Activated T-helper 1 cell treated with Interleukin-2 at 50 U/mL for 16 hours (primary cell): ENCODE data around the gene LEUTX.
"Not testable (repeated sequence)": the region's sequence is repeated elsewhere in the genome, so short reads cannot be mapped to it uniquely, and the experiment has no call there.

Source experiments
- DNase-seq: peaks from one replicate; pipeline ENCODE4 v3.0.0-alpha.2; 2020; ENCODE audit warnings: low read depth

LEUTX gene

DNA sequence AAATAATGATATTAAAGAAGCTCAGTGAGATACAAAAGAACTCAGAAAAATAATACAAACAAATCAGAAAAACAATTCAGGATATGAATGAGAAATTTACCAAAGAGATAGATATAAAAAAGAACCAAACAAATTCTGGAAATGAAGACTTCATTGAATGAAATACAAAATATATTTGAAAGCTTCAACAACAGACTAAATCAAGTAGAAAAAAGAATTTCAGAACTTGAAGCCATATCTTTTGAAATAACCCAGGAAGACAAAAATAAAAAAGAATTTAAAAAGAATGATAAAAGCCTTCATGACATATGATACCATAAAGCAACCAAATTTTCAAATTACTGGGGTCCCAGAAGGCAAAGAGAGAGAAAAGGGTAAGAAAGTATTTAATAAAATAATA, 9.6 kb downstream of the LEUTX start:
- DNase-seq = no peak

- peak; percentile 50 for DNase-seq
Observed at GRCh38 chr19:39792999-39793546, 14.4 kb downstream of the LEUTX start.

GRCh38 chr19:39795001-39795400, 16.3 kb downstream of the LEUTX start:
- DNase-seq = no peak

DNA sequence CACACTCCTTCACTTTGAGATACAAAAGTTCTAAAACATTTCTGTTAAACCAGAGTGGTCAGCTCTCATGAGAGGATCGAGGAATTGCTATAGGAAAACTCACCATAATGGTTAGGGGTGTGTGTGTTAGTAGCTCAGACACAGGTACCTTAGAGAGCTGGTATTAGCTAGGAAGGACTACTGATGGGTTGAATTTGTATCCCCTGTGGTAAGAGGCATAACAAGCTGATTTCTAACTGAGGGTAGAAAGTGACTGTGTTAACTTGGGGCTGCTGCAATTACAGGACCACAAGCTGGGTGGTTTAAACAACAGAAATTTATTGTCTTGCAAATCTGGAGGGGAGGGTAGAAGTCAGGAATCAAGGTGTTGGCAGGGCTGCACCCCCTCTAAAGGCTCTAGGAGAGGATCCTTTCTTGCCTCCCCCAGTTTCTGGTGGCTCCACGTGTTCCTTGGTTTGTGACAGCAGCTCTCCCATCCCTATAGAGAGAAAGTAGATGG, 17.4 kb downstream of the LEUTX start:
- no peak for DNase-seq

- no peak for DNase-seq
Observed at GRCh38 chr19:39797083-39797482, 18.4 kb downstream of the LEUTX start.

DNA sequence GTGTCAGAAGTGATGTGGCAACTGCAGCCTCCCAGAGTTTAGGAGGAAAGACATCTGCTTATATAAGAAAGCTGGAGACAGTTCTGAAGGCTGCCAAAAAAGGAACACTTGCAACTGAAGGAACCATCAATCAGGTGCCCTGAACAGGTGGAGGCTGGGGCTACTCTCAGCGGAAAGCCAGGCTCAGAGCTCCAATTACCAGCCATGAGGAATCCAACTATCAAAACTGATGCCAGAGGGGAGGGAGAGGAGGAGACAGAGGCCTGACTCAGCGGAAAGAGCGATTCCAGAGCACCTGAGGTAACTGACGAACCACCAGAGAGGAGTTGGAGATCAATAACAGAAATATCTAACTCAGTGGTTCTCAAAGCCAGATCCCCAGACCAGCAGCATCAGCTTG, 24.3 kb downstream of the LEUTX start:
- DNase-seq = no peak

GRCh38 chr19:39805104-39805503, 26.4 kb downstream of the LEUTX start:
- no peak for DNase-seq

DNA sequence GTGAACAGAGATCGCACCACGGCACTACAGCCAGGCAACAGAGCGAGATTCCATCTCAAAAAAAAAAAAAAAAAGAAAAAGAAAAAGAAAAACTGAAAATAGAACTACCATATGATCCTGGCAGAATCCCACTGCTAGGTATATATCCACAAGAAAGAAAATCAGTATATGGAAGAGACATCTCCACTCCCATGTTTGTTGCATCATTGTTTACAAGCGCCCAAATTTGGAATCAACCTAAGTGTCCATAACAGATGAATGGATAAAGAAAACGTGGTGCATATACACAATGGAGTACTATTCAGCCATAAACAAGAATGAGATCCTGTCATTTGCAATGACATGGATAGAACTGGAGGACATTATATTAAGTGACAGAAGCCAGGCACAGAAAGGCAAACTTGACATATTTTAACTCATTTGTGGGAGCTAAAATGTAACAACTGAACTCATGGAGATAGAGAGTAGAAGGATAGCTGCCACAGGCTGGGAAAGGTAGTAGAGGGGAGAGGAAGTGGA, 29.3 kb downstream of the LEUTX start:
- no peak for DNase-seq

GRCh38 chr19:39808688-39809087, 30.0 kb downstream of the LEUTX start:
- DNase-seq = not testable (repeated sequence)

DNA sequence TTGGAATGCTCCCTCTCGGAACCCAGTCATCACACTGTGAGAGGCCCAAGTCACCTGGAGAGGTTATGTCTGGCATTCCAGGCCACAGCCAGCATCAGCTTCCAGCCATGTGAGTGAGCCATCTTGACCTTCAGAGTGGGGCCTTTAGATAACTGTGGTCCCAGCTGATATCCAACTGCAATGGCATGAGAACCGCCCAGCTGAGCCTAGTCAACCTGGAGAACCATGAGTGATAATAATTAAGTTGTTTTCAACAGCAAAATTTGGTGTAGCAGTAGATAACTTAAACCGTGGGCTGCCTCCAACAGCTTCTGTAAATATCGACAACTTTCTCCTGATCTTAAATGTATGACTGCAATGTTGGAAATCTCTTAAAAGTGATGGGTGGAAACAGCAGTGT, 30.7 kb downstream of the LEUTX start:
- DNase-seq = no peak

GRCh38 chr19:39810424-39810823, 31.8 kb downstream of the LEUTX start:
- no peak for DNase-seq

- no peak for DNase-seq
Observed at GRCh38 chr19:39811064-39811463, 32.4 kb downstream of the LEUTX start.

GRCh38 chr19:39813264-39813993, 34.8 kb downstream of the LEUTX start:
- no peak for DNase-seq

GRCh38 chr19:39814111-39814510, 35.5 kb downstream of the LEUTX start:
- not testable (repeated sequence) for DNase-seq

DNA sequence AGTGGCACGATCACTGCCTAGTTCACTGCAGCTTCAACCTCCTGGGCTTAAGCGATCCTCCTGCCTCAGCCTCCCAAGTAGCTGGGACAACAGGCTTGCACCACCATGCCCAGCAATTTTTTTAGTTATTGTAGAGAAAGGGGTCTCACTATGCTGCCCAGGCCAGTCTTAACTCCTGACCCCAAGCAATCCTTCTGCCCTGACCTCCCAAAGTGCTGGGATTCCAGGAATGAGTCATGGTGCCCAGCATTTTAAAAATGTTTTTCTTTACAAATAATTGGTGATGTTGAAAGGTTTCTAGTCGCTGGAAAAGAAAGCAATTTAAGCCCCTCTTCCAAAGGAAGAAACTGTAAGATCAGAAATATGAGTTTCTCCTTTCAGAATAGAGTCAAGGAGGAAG, 35.9 kb downstream of the LEUTX start:
- no peak for DNase-seq

DNA sequence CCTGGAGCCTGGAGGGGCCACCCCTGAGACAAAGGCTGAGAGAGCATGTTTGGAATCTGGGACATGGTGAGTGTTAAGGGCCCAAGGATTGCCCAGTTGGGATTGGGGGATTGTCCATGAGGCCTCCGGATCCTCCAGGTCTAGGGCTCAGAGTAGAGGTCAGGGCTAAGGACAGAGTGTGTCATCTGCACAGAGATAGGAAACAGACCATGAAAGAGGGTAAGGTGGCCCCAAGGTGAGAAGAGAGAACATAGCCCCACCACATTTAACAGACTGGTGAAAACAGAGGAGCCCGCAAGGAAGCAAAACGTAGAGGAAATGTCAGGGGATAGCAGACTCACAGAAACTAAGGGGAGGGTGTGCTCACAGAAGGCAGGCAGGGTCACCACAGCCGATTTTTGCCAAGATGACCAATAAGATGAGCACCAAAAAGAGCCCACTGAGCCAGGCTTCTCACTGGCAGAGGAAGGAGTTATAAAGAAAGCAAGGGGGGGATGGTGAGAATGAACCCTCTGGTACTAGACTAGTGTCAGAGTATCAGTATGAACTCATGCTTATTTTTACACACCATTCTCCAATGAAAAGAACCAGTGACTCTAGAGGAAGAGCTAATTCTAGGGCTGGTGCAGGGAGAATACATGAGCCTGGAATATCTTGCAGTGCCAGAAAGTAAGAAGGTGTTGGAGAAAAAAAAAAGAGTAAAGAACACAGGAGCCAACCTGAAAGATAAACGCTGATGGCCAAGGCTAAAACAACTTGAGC, 37.8 kb downstream of the LEUTX start:
- DNase-seq = no peak

- no peak for DNase-seq
Observed at GRCh38 chr19:39817888-39818561, 39.4 kb downstream of the LEUTX start.

- no peak for DNase-seq
Observed at GRCh38 chr19:39818626-39819097, 40.0 kb downstream of the LEUTX start.

- DNase-seq = no peak
Observed at GRCh38 chr19:39819786-39820185, 41.1 kb downstream of the LEUTX start.

DNA sequence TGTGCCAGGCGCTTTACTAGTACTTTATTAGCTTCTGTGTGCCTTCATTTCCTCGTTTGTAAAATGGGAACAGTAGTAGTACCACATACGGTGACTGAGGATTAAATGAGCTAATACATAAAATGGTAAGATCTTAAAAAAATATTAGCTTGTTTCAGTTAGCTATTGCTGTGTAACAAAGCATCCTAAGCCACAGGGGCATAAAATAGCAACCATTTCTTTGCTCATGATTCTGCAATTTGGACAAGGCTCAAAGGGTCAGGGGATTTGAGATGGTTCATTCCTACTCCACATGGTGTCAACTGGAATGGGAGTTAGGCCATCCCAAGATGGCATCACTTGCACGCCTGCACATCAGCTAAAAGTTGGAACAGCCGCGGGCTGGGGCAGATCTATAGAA, 42.0 kb downstream of the LEUTX start:
- no peak for DNase-seq

DNA sequence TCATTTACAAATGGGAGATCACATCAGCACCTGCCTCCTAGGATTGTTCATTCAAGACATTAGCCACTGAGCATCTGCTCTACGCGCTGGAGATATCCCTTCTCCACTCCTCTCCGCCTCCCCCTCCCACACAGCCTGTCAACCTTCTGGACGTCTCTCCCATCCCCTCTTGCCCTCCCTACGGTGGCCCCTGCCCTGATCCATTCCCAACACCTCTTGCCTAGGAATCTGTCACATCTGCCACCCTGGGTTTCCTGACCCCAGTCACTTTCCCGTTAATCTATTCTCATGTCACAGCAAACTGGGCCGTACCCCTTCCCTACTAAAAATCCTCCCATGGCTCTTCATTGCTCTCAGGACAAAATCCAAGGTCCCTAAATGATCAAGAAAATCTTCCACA, 45.0 kb downstream of the LEUTX start:
- DNase-seq = no peak
